PFSK-1 (cell line): ENCODE measurements around the gene MGAM2.

Experiments
- FOXP2 ChIP-seq: optimal IDR thresholded peaks from 2 replicates; pipeline ENCODE3; 2011; ENCODE audit warnings: borderline replicate concordance, control low read depth, inconsistent platforms; ENCODE audit not compliant: insufficient read depth; ENCODE audit errors: extremely low read length, extremely low read depth
- POLR2AphosphoS5 ChIP-seq: IDR thresholded peaks from 2 replicates; pipeline ENCODE4 v1.6.1; 2012; ENCODE audit warnings: low read depth, mild to moderate bottlenecking, control low read depth, low read length, moderate library complexity
- REST ChIP-seq, 2 experiments: IDR thresholded peaks; 2 replicates each; pipeline versions ENCODE4 v1.6.1 to v1.8.0; 2011 to 2012; ENCODE audit warnings: low read depth in 2 of 2, low read length in 2 of 2, control low read depth in 1 of 2, inconsistent platforms in 1 of 2, mild to moderate bottlenecking in 1 of 2, moderate library complexity in 1 of 2; ENCODE audit not compliant: insufficient read depth in 1 of 2
- SIN3A ChIP-seq: IDR thresholded peaks from 2 replicates; pipeline ENCODE4 v1.6.1; 2012; ENCODE audit warnings: mild to moderate bottlenecking, low read length, moderate library complexity, borderline replicate concordance; ENCODE audit not compliant: insufficient read depth
- TAF1 ChIP-seq: IDR thresholded peaks from 2 replicates; pipeline ENCODE4 v1.6.1; 2012; ENCODE audit warnings: low read length, control low read depth, borderline replicate concordance; ENCODE audit not compliant: insufficient read depth

GRCh38 chr7:142181211-142181610 lies 69.7 kb downstream of the MGAM2 start:
- TF ChIP-seq POLR2AphosphoS5: no peak
- TF ChIP-seq REST (IDR thresholded peaks at IDR 0.05; ENCODE audit: insufficient read depth in 1 of 2, low read depth in 2 of 2, low read length in 2 of 2): no peak
- no peak for TF ChIP-seq SIN3A
- TF ChIP-seq FOXP2: no peak
- no peak for TF ChIP-seq TAF1
